B cell (primary cell): Measurements from ENCODE around the gene STXBP2.

Source experiments
- CTCF ChIP-seq: fragments of 200-600 bp; IDR thresholded peaks from one replicate; pipeline ENCODE4 v1.8.0; 2022; ENCODE audit warnings: antibody characterized with exemption, mild to moderate bottlenecking
- EZH2 ChIP-seq: IDR thresholded peaks from 2 replicates; pipeline ENCODE4 v1.6.1; 2012; ENCODE audit warnings: borderline replicate concordance, low read depth, mild to moderate bottlenecking, moderate library complexity, low read length; ENCODE audit not compliant: insufficient read depth, poor library complexity, severe bottlenecking

DNA sequence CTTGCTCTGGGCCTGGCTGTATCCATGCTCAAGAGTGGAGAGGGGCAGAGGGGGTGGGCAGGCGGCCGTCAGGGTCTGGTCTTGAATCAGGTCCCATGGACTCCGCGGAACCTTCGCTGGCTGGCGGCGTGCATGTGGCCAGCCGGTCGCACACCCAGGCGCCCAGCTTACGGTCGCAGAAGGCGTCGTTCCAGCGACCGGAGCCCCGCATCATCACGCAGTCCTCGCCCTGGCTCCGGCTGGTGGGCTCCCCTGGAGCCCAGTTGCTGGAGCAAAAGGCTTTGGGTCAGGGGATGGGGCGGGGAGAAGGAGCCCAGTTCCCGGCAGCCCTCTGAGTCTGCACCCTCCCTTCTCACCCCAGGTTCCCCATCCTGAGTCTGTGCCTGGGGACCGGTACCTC lies 52.3 kb downstream of the STXBP2 start:
- no peak for TF ChIP-seq CTCF
- TF ChIP-seq EZH2, result no peak
